Stomach (tissue), 4 donors: Measurements from ENCODE around the gene SNAPC5.

Experiments used
- EP300 ChIP-seq: sonication (generic); formaldehyde crosslinking; IDR thresholded peaks from one replicate; pipeline ENCODE4 v1.6.1; 2017; ENCODE audit warnings: antibody characterized with exemption
- POLR2A ChIP-seq, 4 donors: fragments of 450-650 bp; IDR thresholded peaks; one replicate each; pipeline ENCODE4 v1.6.1; 2016; ENCODE audit warnings: antibody characterized with exemption in 4 of 4, control low read depth in 2 of 4, mild to moderate bottlenecking in 1 of 4, moderate library complexity in 1 of 4
- POLR2AphosphoS5 ChIP-seq, 3 donors: sonication (generic); formaldehyde crosslinking; IDR thresholded peaks; one replicate each; pipeline ENCODE4 v1.6.1; 2016; ENCODE audit warnings: antibody characterized with exemption in 3 of 3
- TF ChIP-seq, protein P1 (sequence below), 7 experiments: fragments of 450-650 bp in 4 of 7; fragments of 200-600 bp in 3 of 7; sonication (generic) in 3 of 7; IDR thresholded peaks; one replicate each; pipeline ENCODE4 v1.5.1; 2016 to 2019; ENCODE audit warnings: antibody characterized with exemption in 7 of 7, control low read depth in 2 of 7, mild to moderate bottlenecking in 1 of 7

DNA sequence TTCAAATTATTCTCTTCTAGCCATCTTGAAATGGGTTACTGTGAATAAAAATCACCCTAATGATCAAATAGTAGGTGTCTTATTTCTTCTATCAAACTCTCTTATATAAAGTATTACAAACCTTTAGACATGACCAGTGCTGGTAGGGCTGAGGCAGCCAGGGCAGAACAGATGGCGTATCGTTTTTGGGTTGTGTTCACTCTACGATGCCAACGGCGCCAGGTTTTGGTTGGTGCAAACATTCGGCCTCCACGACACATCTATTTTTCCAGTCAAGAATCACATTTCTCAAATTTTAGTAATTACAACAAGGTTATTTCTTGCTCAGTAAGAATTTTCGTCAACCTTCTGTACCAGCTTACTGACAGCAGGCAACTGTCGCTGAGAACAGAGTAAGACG lies 4.9 kb upstream of the SNAPC5 start:
- TF ChIP-seq, protein P1, sequence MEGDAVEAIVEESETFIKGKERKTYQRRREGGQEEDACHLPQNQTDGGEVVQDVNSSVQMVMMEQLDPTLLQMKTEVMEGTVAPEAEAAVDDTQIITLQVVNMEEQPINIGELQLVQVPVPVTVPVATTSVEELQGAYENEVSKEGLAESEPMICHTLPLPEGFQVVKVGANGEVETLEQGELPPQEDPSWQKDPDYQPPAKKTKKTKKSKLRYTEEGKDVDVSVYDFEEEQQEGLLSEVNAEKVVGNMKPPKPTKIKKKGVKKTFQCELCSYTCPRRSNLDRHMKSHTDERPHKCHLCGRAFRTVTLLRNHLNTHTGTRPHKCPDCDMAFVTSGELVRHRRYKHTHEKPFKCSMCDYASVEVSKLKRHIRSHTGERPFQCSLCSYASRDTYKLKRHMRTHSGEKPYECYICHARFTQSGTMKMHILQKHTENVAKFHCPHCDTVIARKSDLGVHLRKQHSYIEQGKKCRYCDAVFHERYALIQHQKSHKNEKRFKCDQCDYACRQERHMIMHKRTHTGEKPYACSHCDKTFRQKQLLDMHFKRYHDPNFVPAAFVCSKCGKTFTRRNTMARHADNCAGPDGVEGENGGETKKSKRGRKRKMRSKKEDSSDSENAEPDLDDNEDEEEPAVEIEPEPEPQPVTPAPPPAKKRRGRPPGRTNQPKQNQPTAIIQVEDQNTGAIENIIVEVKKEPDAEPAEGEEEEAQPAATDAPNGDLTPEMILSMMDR (IDR thresholded peaks at IDR 0.05): no peak
- TF ChIP-seq POLR2AphosphoS5 (IDR thresholded peaks at IDR 0.05): no peak
- TF ChIP-seq POLR2A (IDR thresholded peaks at IDR 0.05): no peak
- TF ChIP-seq EP300: no peak
